HG03108 (cell line): Measurements from ENCODE around the gene LRCH1.
"Not testable (repeated sequence)": the region's sequence is repeated elsewhere in the genome, so short reads cannot be mapped to it uniquely, and the experiment has no call there.

Experiments
- ATAC-seq: cut with Tn5 transposase; IDR thresholded peaks from one replicate; pipeline ENCODE4 v1.9.1; 2021; ENCODE audit warnings: moderate library complexity; ENCODE audit not compliant: unreplicated experiment

Gene LRCH1

DNA sequence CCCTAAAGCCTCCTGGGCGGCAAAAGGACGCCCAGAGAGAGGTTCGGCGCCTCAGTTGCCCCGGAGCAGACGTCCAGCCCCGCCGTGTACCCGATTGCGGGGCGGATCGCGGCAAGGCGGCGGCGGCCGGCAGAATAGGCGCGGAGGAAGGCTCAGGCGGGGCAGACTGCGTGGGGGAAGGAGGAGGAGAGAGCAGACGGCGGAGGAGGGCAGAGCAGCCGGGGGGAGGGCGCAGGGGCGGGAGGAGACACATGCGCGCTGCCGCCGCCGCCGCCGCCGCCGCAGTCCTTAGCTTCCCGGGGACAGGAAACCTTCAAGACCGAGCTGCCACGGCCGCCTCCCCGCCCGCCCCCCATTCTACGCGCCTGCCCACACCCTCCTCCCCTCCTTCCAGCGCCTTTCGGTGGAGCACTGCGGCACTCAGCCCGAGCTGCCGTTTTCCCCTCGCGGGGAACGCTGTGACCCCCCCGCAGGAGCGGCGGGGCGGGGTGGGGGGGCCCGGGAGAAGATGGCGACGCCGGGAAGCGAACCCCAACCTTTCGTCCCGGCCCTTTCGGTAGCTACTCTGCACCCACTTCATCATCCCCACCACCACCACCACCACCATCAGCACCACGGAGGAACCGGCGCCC lies at the start of gene LRCH1:
LRCH1 (plus strand) TSS at position 282 of the 632 bp plus-strand sequence; CDS start at position 509, 227 bp downstream.
- ATAC-seq: peak; percentile 49

- ATAC-seq: no peak
These were observed 48.9 kb upstream of the LRCH1 start for GRCh38 chr13:46504036-46504435.

GRCh38 chr13:46507981-46508380 lies 45.0 kb upstream of the LRCH1 start:
- ATAC-seq: no peak

GRCh38 chr13:46509981-46510380 lies 43.0 kb upstream of the LRCH1 start:
- ATAC-seq: no peak

- no peak for ATAC-seq
These were observed 37.2 kb upstream of the LRCH1 start for GRCh38 chr13:46515803-46516202.

DNA sequence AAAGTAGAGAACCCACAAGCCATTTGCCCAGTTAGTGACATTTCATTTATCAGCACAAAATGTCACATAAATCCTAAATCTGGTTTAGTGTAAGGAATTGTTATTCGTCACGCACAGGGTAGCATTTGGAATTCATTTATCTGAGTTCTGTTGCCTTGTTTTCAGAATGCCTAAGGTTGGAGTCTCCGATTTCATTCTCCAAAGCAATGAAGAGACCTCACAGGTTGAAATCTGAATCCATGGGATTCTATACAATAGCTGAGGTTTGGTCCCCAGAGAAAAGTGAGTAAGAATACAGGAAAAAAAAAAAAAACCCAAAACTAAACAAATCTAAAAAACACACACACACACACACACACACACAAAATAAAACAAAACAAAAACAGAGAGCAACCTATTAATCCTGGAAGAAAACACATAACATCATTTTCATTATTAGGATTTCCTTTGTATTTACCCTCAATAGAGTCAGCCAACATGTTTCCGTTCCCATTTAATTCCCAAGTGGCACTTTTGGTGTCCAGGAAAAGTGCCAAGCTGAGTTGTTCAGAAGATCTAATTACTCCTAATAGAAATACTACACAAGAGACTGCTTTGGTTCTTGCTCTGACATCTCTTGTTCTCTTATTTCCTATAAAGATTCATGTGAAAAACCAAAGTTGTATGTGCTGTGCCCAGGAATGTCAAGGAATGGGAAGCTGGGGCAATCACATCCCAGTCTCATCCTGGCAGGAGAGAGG lies 36.2 kb upstream of the LRCH1 start:
- ATAC-seq: no peak

DNA sequence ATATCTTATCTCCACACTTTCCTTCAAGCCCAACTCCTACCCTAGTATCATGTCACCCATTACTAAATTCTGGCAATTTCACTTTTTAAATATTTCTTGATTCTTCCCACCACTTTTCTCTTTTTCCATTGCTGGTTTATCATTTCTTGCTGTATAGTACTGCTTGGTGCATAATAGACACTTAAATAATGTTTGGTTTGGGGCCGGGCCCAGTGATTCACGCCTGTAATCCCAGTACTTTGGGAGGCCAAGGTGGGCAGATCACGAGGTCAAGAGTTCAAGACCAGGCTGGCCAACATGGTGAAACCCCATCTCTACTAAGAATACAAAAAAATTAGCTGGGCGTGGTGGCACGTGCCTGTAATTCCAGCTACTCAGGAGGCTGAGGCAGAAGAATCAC lies 35.2 kb upstream of the LRCH1 start:
- ATAC-seq: not testable (repeated sequence)

DNA sequence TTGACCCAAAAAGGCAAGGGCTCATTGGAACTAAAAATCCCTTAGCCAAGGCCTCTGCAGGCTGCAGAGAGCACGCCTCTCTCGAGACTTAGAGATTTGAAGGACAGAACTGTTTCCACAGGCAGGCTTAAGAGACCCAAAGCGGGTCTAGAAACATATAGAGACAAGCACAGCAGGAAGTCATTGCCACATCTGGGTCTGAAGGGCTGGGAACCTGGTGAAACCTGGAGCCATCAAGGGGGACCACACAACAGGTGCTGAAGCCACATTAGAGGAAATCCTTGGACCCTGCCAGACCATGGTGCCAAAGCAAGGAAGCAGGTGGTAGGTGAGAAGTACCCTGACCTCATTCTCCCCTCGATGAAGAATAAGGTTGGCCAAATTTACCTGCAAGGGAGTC lies 33.8 kb upstream of the LRCH1 start:
- ATAC-seq: no peak

GRCh38 chr13:46520166-46520565 lies 32.8 kb upstream of the LRCH1 start:
- ATAC-seq: no peak

DNA sequence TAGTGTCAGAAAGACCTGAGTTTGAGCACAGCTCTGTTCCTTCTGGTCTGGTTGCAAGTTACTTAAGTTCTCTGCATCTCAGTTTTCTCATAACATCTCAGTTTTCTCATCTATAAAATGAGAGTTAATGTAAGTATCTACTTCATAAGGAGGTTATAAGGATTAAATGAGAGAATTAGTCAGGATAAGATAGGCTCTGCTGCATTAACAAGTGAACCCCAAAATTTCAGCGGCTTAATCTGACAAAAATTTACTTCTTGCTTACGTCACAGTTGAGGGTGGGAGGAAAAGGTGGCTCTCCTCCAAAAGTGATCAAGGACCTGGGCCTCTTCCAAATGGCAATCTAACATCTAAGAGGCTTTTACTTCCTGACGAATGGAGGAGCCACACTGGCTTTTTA lies 31.5 kb upstream of the LRCH1 start:
- no peak for ATAC-seq

DNA sequence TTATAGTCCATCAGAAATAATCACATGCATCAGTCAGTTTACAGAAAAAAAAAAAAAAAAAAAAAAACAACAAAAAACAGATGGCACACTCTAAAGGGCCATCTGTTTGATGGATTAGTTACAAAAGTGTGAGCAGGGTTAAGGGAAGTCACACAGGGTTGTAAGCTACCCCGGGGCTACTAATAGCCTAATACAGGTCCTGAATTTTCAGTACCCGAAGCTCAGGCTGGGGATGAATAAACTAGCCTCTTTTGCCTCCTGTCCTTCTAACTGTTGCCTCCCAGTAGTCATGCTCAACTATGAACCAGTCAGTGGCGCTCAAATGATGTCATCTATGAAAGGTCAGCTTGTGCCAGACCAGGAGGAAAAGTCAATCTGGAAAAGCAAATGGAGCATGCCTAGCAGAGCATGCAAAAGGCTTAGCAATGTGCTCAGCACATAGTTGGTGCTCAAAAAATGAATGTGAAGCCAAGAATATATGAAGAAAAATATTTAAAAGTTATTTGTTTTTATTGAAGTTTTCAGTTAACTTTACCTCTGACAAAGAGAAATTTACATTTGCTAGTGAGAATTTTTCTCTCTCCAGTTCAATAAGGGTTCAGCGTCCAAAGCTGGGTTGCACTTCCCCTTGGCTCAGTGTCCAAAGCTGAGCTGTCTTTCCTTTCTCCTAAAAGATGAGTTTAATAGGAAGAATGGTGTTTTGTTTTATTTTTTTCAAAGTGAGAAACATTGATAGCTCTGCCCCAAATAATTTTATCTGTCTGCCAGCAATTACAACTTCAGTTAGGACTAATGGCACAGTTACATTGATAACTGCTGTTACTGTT lies 30.8 kb upstream of the LRCH1 start:
- ATAC-seq: no peak

DNA sequence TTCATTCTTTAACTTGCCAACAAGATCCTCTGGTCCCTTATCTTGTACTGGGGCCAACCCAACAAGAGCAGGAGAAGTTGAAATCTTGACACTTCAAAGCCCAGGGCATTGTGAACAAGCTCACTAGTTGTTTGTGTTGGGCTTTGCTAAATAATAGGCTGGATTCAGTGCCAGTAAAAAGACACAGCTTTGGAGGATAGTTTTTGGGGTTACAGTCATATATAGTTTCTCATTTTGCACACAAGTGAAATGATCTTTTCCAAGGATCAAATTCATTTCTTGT lies 30.3 kb upstream of the LRCH1 start:
- no peak for ATAC-seq

DNA sequence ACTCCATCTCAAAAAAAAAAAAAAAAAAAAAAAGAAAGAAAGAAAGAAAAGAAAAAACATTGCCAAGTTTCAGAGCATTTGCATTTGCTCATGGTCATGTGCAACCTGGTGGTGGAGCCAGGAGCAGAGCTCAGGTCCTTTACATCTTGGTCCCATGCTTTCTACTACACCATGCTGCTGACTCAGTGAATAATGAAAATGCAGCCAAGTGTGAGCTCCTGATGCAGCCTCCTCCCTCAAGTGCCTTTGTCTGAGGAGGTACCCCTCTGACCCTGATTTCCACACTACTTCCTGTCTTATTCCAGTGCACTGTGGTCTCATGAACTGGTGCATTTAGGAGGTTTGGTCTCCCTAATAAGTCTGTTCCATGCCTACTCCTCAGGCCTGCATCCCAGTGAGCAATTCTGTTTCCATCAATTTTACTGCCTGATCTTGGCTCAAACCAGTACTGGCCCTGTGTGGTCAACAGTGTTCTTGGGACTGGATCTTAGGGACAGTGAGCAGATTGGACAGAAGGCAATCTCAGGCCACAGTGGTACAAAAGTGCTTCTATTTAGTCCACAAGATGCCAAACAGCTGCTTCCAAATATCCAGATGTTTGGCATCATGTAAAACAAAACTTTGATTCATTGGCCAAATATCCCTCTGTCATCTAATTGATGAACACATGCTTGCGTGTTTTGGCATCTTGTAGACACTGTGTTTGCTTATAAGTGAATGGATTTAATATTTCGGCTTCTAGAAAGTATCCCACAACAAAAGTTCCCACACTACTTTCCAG lies 28.8 kb upstream of the LRCH1 start:
- ATAC-seq: no peak

GRCh38 chr13:46526100-46526735 lies 26.8 kb upstream of the LRCH1 start:
- ATAC-seq: no peak

DNA sequence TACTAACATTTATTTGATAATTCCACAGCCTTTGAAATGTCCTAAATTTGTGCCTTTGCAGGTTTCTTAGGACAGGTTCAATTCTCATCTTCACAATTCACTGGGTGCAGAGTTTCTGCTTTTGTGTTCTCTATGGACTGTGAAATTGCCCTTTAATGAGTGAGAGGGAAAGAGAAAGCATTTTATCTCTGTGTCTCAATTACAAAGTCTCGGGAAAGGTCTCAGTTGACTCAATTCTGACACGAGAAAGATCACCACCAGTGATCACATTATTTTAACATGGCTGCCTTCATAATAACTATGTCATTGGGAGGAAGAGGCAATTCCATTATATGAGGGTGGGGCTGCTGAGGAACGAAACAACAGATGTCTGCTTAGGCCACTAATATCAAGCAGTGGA lies 26.2 kb upstream of the LRCH1 start:
- no peak for ATAC-seq

DNA sequence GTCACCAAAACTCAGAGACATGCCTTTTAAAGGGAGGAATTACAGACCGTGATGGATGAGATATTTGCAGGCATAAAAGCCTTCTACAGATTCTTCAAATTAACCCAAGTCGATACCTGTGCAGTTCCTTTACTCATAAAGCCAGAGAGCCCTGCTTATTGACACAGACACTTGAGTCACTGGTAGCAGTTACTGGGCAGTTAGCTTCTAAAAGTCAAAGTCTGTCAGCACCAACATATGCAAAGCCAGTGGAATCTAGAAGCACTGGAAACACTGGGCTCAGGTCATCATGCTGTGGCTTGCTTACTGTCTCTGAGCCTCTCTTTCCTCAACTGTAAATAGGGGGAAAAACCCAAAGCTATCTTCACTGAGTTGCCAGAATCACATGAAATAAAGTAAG lies 25.7 kb upstream of the LRCH1 start:
- no peak for ATAC-seq

DNA sequence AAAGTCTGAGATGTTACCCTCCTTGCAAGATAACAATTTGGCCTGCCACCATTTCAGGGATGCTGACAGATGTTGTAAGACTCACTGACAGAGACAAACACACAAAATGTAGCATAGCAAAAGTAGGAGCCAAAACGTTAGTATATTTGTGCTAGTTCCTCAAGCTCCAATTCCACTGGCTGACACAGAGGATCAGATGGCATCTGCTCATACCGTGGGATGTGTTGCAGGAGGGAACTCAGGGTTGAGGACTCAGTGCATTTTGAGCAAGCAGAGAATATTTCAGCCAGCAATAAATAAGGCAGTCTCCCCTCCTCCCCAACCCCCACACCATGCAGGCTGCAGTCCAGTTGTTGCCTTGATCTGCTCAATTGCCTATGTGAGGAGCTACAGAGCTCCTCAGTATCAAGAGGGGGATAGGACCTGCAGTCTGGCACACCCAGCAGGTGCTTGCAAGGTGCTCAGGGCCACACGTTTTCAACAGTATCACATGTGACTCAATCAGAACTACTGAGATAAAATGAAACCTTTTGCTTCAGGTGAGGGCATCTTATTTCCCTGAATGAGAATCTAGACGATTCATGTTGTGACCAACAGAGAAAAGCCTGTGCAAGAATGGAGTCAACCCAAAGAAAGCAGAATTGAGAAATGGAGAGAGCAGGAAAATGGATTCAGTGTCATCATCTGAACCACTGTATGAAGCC lies 23.6 kb upstream of the LRCH1 start:
- ATAC-seq: no peak

DNA sequence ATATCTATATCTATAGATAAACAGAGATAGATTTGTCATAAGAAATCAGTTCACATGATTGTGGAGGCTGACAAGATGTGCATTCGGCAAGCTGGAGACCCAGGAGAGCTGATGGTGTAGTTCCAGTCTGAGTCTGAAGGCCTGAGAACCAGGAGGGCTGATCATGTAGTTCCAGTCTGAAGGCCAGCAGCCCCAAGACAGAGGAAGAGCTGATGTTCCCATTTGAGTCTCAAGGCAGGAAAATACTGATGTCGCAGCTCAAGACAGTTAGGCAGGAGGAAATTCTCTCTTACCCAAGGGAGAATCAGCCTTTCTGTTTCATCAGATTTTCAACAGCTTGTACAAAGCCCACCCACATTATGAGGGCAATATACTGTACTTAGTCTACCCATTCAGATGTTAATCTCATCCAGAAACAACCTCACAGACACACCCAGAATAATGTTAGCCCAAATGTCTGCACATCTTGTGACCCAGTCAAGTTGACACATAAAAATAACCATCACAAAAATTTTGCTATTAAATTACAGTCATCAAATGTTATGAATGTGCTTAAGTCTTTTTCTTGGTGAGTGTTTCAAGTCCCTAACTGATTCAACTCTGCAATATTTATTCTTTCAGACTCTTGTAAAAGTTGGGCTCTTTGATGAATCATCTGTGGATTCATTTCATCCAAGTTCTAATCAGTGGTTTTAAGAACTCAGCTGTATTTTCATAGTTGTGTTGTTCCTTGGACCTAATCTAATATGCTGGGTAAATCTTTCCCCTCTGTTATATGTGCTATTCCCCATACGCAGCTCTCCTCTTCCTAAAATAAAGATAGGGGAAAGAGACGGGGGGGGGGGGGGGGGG lies 22.7 kb upstream of the LRCH1 start:
- ATAC-seq: no peak

DNA sequence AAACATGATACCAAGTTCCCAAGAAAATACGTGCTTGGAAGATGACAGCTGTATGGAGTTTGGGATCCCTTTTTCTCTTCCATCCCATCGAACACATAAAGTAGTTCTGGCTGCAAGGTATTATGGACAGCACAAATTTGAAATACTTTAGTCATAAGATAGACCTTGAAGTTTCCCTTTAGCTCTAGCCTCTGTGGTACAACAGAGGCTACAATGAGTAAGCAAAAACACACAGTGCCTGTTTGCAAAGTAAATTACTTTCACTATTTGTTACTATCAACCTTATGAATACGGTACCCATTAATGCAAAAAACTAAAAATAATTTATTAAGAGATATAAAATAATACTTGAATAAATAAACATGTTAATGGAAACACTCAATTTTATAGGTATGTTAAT lies 21.0 kb upstream of the LRCH1 start:
- ATAC-seq: no peak
